Suprapubic skin (tissue), 3 donors: ENCODE results near the gene SLC1A1.

Experiments
- POLR2AphosphoS5 ChIP-seq, 3 donors: sonication (generic); formaldehyde crosslinking; IDR thresholded peaks; one replicate each; pipeline ENCODE4 v1.6.1; 2017; ENCODE audit warnings: antibody characterized with exemption in 3 of 3
- TF ChIP-seq, protein P1 (sequence below), 2 donors: fragments of 200-600 bp in 1 of 2; fragments of 450-650 bp in 1 of 2; sonication (generic) in 1 of 2; IDR thresholded peaks; one replicate each; pipeline ENCODE4 v1.5.1; 2016 to 2019; ENCODE audit warnings: antibody characterized with exemption in 2 of 2, mild to moderate bottlenecking in 1 of 2, moderate library complexity in 1 of 2

DNA sequence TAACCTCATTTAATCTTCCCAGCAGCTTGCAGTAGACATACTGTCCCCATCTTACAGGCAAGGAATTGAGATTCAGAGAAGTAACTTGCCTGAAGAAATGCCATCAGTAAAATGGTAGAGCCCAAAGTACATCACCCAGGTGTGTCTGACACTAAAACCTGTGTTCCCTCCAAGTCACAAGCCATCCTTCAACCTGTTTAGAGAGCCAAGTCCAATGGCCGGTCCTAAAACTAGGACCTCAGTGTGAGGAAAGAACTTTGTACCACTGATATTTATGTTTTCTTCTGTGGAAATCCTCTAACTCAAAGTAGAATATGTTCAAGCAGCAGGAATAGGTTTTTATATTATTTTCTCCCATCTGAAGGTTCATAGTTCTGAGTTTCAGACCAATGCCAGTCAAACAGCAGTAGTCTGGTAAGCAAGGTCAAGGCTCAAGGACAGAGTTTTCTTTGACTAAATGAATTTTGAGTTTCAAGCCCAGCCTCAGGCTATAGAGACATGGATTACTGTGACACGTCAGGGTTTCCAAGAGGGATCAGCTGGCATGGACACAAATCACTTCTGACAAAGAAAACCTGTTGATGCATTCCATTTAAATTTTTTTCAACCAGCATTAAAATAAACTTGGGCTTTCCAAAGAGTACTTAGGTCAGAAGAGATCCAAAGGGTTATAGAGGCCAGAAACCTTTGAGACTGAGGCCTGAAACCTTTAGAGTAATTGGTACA is 90.9 kb downstream of the SLC1A1 start:
- TF ChIP-seq, protein P1, sequence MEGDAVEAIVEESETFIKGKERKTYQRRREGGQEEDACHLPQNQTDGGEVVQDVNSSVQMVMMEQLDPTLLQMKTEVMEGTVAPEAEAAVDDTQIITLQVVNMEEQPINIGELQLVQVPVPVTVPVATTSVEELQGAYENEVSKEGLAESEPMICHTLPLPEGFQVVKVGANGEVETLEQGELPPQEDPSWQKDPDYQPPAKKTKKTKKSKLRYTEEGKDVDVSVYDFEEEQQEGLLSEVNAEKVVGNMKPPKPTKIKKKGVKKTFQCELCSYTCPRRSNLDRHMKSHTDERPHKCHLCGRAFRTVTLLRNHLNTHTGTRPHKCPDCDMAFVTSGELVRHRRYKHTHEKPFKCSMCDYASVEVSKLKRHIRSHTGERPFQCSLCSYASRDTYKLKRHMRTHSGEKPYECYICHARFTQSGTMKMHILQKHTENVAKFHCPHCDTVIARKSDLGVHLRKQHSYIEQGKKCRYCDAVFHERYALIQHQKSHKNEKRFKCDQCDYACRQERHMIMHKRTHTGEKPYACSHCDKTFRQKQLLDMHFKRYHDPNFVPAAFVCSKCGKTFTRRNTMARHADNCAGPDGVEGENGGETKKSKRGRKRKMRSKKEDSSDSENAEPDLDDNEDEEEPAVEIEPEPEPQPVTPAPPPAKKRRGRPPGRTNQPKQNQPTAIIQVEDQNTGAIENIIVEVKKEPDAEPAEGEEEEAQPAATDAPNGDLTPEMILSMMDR (IDR thresholded peaks at IDR 0.05) = no peak
- TF ChIP-seq POLR2AphosphoS5 (IDR thresholded peaks at IDR 0.05) = no peak
